IMR-90 (cell line): ENCODE data around the gene GTF2A1. TPM values are rescaled to one million over a fixed set of nuclear protein-coding genes. Genes with fewer than 3 reads are reported as not detected.

Experiments
- ATAC-seq: fragments of 200-7000 bp; cut with Tn5 transposase; 2 replicates; pipeline ENCODE4 v1.9.1; 2020; ENCODE audit warnings: low read depth, mild to moderate bottlenecking, moderate library complexity
- BruUV-seq: library from RNA; stranded (reverse); fragments of 400-500 nt; replicated peaks from 2 replicates; lab custom pipeline; 2021; lab: Mats Ljungman, UMichigan
- CTCF ChIA-PET: fragments of 300-600 bp; formaldehyde crosslinking; extraction: SDS; loops from one replicate; lab custom pipeline; 2021; ENCODE audit warnings: antibody characterized with exemption; lab: Yijun Ruan, JAX
- POLR2A ChIA-PET: fragments of 300-600 bp; sonication (Branson Sonifier 250); formaldehyde crosslinking; loops from one replicate; lab custom pipeline; 2022; ENCODE audit warnings: antibody characterized with exemption; ENCODE audit not compliant: unreplicated experiment; lab: Charles Lee
- DNase-seq: peaks from one replicate; pipeline ENCODE4 v3.0.0; 2013
- H2AFZ ChIP-seq: replicated peaks from 2 replicates; pipeline ENCODE3; 2013; ENCODE audit warnings: low read length, mild to moderate bottlenecking; ENCODE audit not compliant: poor library complexity
- H2AK5ac ChIP-seq: 2 replicates; pipeline ENCODE4 v1.6.1; 2013; ENCODE audit warnings: low read depth, low read length, inconsistent platforms
- H2AK9ac ChIP-seq: replicated peaks from 2 replicates; pipeline ENCODE3; 2013; ENCODE audit warnings: mild to moderate bottlenecking, low read depth, low read length, moderate library complexity; ENCODE audit not compliant: poor library complexity
- H2BK120ac ChIP-seq: 2 replicates; pipeline ENCODE4 v1.6.1; 2013; ENCODE audit warnings: low read depth, low read length, inconsistent platforms
- H2BK15ac ChIP-seq: 3 replicates; pipeline ENCODE4 v1.6.1; 2013; ENCODE audit warnings: low read depth, low read length, inconsistent platforms
- H2BK20ac ChIP-seq: 2 replicates; pipeline ENCODE4 v1.6.1; 2013; ENCODE audit warnings: low read depth, mild to moderate bottlenecking, inconsistent platforms, low read length, moderate library complexity
- H2BK5ac ChIP-seq: 2 replicates; pipeline ENCODE4 v1.6.1; 2013; ENCODE audit warnings: mild to moderate bottlenecking, low read depth, low read length, inconsistent platforms; ENCODE audit not compliant: poor library complexity, severe bottlenecking
- H3K14ac ChIP-seq: replicated peaks from 2 replicates; pipeline ENCODE4 v1.6.1; 2013; ENCODE audit warnings: low read depth, low read length, inconsistent platforms
- H3K18ac ChIP-seq: 2 replicates; pipeline ENCODE4 v1.6.1; 2013; ENCODE audit warnings: low read depth, low read length, control low read depth
- H3K23ac ChIP-seq: 2 replicates; pipeline ENCODE4 v1.6.1; 2013; ENCODE audit warnings: low read depth, low read length, inconsistent platforms
- H3K27ac ChIP-seq: 2 replicates; pipeline ENCODE4 v1.5.1; 2013; ENCODE audit warnings: mild to moderate bottlenecking, control low read depth, low read length; ENCODE audit not compliant: insufficient read depth
- H3K27me3 ChIP-seq: 2 replicates; pipeline ENCODE4 v1.6.1; 2013; ENCODE audit warnings: low read length; ENCODE audit not compliant: control insufficient read depth, insufficient read depth
- H3K36me3 ChIP-seq: 2 replicates; pipeline ENCODE4 v1.6.1; 2013; ENCODE audit warnings: low read length, mixed read lengths; ENCODE audit not compliant: control insufficient read depth, insufficient read depth
- H3K4ac ChIP-seq: 2 replicates; pipeline ENCODE4 v1.6.1; 2013; ENCODE audit warnings: low read depth, low read length, inconsistent platforms
- H3K4me1 ChIP-seq: 2 replicates; pipeline ENCODE4 v1.6.1; 2013; ENCODE audit warnings: low read length, mixed read lengths; ENCODE audit not compliant: control insufficient read depth, insufficient read depth
- H3K4me2 ChIP-seq: 2 replicates; pipeline ENCODE4 v1.6.1; 2013; ENCODE audit warnings: low read depth, mild to moderate bottlenecking, control low read depth, low read length, moderate library complexity
- H3K4me3 ChIP-seq: 2 replicates; pipeline ENCODE4 v1.5.1; 2013; ENCODE audit warnings: low read depth, mild to moderate bottlenecking, control low read depth, low read length, moderate library complexity; ENCODE audit not compliant: insufficient read depth
- H3K56ac ChIP-seq: 2 replicates; pipeline ENCODE4 v1.6.1; 2013; ENCODE audit warnings: low read length, inconsistent platforms; ENCODE audit not compliant: insufficient read depth; ENCODE audit errors: extremely low read depth
- H3K79me1 ChIP-seq, 2 experiments: 2 replicates each; pipeline ENCODE4 v1.6.1; 2013; ENCODE audit warnings: low read length in 2 of 2, inconsistent platforms in 1 of 2, low read depth in 1 of 2
- H3K9ac ChIP-seq: 2 replicates; pipeline ENCODE4 v1.6.1; 2013; ENCODE audit warnings: low read depth, low read length, control low read depth
- H3K9me1 ChIP-seq: 2 replicates; pipeline ENCODE4 v1.6.1; 2013; ENCODE audit warnings: low read length, inconsistent platforms; ENCODE audit not compliant: insufficient read depth
- H3K9me3 ChIP-seq: 2 replicates; pipeline ENCODE4 v1.6.1; 2013; ENCODE audit warnings: low read length; ENCODE audit not compliant: control insufficient read depth, insufficient read depth
- H4K20me1 ChIP-seq: 2 replicates; pipeline ENCODE4 v1.6.1; 2013; ENCODE audit warnings: low read length, inconsistent platforms; ENCODE audit not compliant: insufficient read depth
- H4K5ac ChIP-seq: 2 replicates; pipeline ENCODE4 v1.6.1; 2013; ENCODE audit warnings: mild to moderate bottlenecking, low read depth, low read length, control low read depth
- H4K8ac ChIP-seq, 2 experiments: 2 replicates each; pipeline ENCODE4 v1.6.1; 2013; ENCODE audit warnings: low read depth in 2 of 2, low read length in 2 of 2, control low read depth in 1 of 2, inconsistent platforms in 1 of 2
- H4K91ac ChIP-seq: 2 replicates; pipeline ENCODE4 v1.6.1; 2013; ENCODE audit warnings: low read depth, low read length, inconsistent platforms; ENCODE audit not compliant: insufficient read depth
- MAFK ChIP-seq: IDR thresholded peaks from 2 replicates; pipeline ENCODE4 v1.6.1; 2012; ENCODE audit warnings: low read depth, low read length, improper control_type of control experiment
- RAD21 ChIP-seq: IDR thresholded peaks from 2 replicates; pipeline ENCODE4 v1.6.1; 2012; ENCODE audit warnings: low read length, improper control_type of control experiment
- WGBS, 2 experiments: methylation state at CpG; one replicate each; pipeline versions ENCODE4 v1.1.5 to v1.1.7; 2013; ENCODE audit warnings: missing lambda C conversion rate in 2 of 2; ENCODE audit not compliant: insufficient read length in 1 of 2; ENCODE audit errors: extremely low coverage in 2 of 2; 5-methylcytosine and 5-hydroxymethylcytosine counted together
- dilution Hi-C: fragments of 300-500 bp; cut with HindIII; formaldehyde crosslinking; loops from one replicate; pipeline ENCODE4 v1.14.3; 2018; ENCODE audit warnings: low sequenced_read_pairs; ENCODE audit not compliant: unreplicated experiment
- in situ Hi-C: fragments of 300-500 bp; cut with MboI; formaldehyde crosslinking; loops from 3 replicates; pipeline ENCODE4 v1.14.3; 2019; ENCODE audit warnings: low sequenced_read_pairs, inconsistent platforms, mixed read lengths
- intact Hi-C: fragments of 100-400 bp; cut with micrococcal nuclease; formaldehyde crosslinking; loops from 2 replicates; pipeline ENCODE4 v1.10.0; 2022
- polyA plus RNA-seq, 3 experiments: library from polyadenylated mRNA; depleted of rRNA; stranded (reverse); fragments of >200 nt; gene quantifications; 2 replicates each; pipeline ENCODE4 v1.2.3, GENCODE V29; 2012; ENCODE audit warnings: low replicate concordance in 1 of 3
- total RNA-seq: library from RNA; depleted of rRNA; stranded (reverse); fragments of >200 nt; gene quantifications from 2 replicates; pipeline ENCODE4 v1.2.3, GENCODE V29; 2012

Gene GTF2A1
- total and polyA plus RNA-seq, 2 of the 4 experiments (the other 2 are of a cell fraction) = 16.0 to 60.4 TPM

DNA sequence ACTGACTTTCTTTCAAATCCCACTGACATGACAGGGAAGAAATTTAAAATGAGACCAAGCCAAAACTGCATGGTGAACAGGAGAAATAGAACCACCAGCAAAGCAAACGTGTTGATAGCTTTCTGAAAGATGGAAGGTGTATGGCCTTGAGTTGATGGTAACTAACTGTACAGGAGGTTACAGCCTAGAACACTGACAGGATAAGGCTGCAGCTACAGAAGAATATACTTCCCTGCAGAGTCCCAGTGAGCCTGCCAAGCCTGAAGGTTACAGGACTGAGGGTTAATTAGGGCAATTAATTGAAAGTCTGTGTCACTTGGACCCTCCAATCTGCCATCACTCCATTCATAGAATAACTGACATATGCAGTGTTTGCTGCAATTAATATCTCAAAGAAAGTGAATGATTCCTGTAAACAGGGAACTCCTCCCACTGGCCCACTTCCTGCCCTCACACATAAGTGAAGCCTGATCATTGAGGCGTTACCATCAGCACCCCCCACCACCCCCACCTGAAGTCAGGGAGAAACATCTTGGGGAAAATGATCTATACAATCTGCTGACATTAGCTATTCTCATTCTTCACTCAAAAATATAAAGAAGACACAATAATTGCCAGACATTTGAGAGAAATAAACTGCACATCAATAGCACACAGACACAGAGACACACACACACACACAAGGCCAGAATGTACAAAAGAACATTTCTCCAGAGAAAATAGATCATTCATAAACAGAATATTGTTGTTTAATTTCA, 73.4 kb downstream of the GTF2A1 start:
- WGBS, 2 experiments = no CpG with 5 or more reads among the region's 2 CpGs
- H4K5ac ChIP-seq = no peak overlapping the region
- no peaks in the 10 kb centered on the region for H4K20me1 ChIP-seq
- ChIA-PET POLR2A (no interaction called here), CTCF (no interaction called here)
- no peak for TF ChIP-seq RAD21
- peak; percentile 44; the same call in 1 of the 2 replicates for TF ChIP-seq MAFK
- no peak overlapping the region for H3K4me3 ChIP-seq
- H2BK15ac ChIP-seq = no peak overlapping the region
- H3K23ac ChIP-seq = no peak overlapping the region
- H3K27ac ChIP-seq = no peak overlapping the region
- H3K4me2 ChIP-seq = no peak overlapping the region
- in situ Hi-C loops (no loop called here), intact Hi-C loops (no loop called here), dilution Hi-C loops (no loop called here)
- DNase-seq (no peak), ATAC-seq (no peak)
- no peak overlapping the region for H4K91ac ChIP-seq
- H4K8ac ChIP-seq = no peak overlapping the region
- H2AK9ac ChIP-seq = no peak overlapping the region
- no peaks in the 10 kb centered on the region for H3K4me1 ChIP-seq
- H3K79me1 ChIP-seq = no peaks in the 10 kb centered on the region
- no peak overlapping the region for H3K9ac ChIP-seq
- H3K18ac ChIP-seq = no peak overlapping the region
- no peak overlapping the region for H2BK120ac ChIP-seq
- no peak overlapping the region for H3K56ac ChIP-seq
- no peak overlapping the region for H3K14ac ChIP-seq
- no peak overlapping the region for H2AK5ac ChIP-seq
- H2BK20ac ChIP-seq = no peak overlapping the region
- H3K4ac ChIP-seq = no peak overlapping the region
- no peaks in the 10 kb centered on the region for H3K27me3 ChIP-seq
- no peaks in the 10 kb centered on the region for H3K36me3 ChIP-seq
- no peak overlapping the region for H2AFZ ChIP-seq
- BruUV-seq = no TSS peak
- H3K9me3 ChIP-seq = no peaks in the 10 kb centered on the region
- no peak overlapping the region for H2BK5ac ChIP-seq
- H3K9me1 ChIP-seq = no peaks in the 10 kb centered on the region
